Measurements from ENCODE around the gene CNTN6.

Gene CNTN6

GRCh38 chr3:1093217-1093616, 393 bp downstream of the CNTN6 start:
- Histone ChIP-seq H3K27me3 (ENCODE audit: insufficient read depth, low read depth) (no peaks in the 10 kb centered on the region), H3K36me3 (ENCODE audit: insufficient read depth) (no peaks in the 10 kb centered on the region), H3K79me2 (ENCODE audit: insufficient read depth, low read depth) (no peaks in the 10 kb centered on the region), H3K4me3 (IDR thresholded peaks at IDR 0.05; ENCODE audit: insufficient read depth, low read depth, low read length) (no peak overlapping the region), H3K4me2 (no peak overlapping the region), H3K4me1 (ENCODE audit: low read depth, poor library complexity, severe bottlenecking) (no peaks in the 10 kb centered on the region), H3K27ac (no peak overlapping the region), H4K20me1 (ENCODE audit: insufficient read depth) (no peaks in the 10 kb centered on the region), H3K9ac (no peak overlapping the region), H2AFZ (ENCODE audit: low read depth) (no peak overlapping the region)
- TF ChIP-seq CTCF (conservative IDR thresholded peaks at IDR 0.05; ENCODE audit: low read depth, low read length) = no peak

GRCh38 chr3:1103525-1103924, 10.7 kb downstream of the CNTN6 start:
- TF ChIP-seq CTCF (conservative IDR thresholded peaks at IDR 0.05; ENCODE audit: low read depth, low read length) = no peak
- Histone ChIP-seq H3K27ac (no peak overlapping the region), H3K9ac (no peak overlapping the region), H3K27me3 (ENCODE audit: insufficient read depth, low read depth) (no peaks in the 10 kb centered on the region), H3K36me3 (ENCODE audit: insufficient read depth) (no peaks in the 10 kb centered on the region), H3K4me3 (IDR thresholded peaks at IDR 0.05; ENCODE audit: insufficient read depth, low read depth, low read length) (no peak overlapping the region), H3K4me2 (no peak overlapping the region), H3K4me1 (ENCODE audit: low read depth, poor library complexity, severe bottlenecking) (no peaks in the 10 kb centered on the region), H2AFZ (ENCODE audit: low read depth) (no peak overlapping the region), H3K79me2 (ENCODE audit: insufficient read depth, low read depth) (no peaks in the 10 kb centered on the region), H4K20me1 (ENCODE audit: insufficient read depth) (no peaks in the 10 kb centered on the region)

- Histone ChIP-seq H3K4me3 (IDR thresholded peaks at IDR 0.05; ENCODE audit: insufficient read depth, low read depth, low read length) (no peak overlapping the region), H3K9ac (no peak overlapping the region), H3K27ac (no peak overlapping the region), H2AFZ (ENCODE audit: low read depth) (no peak overlapping the region), H4K20me1 (ENCODE audit: insufficient read depth) (no peaks in the 10 kb centered on the region), H3K4me1 (ENCODE audit: low read depth, poor library complexity, severe bottlenecking) (no peaks in the 10 kb centered on the region), H3K27me3 (ENCODE audit: insufficient read depth, low read depth) (no peaks in the 10 kb centered on the region), H3K36me3 (ENCODE audit: insufficient read depth) (no peaks in the 10 kb centered on the region), H3K79me2 (ENCODE audit: insufficient read depth, low read depth) (no peaks in the 10 kb centered on the region), H3K4me2 (no peak overlapping the region)
- no peak for TF ChIP-seq CTCF (conservative IDR thresholded peaks at IDR 0.05; ENCODE audit: low read depth, low read length)
Measured at GRCh38 chr3:1117843-1118473, 25.1 kb downstream of the CNTN6 start.

- H3K4me3 ChIP-seq (IDR thresholded peaks at IDR 0.05; ENCODE audit: insufficient read depth, low read depth, low read length) = no peak overlapping the region
- no peaks in the 10 kb centered on the region for H3K27me3 ChIP-seq (ENCODE audit: insufficient read depth, low read depth)
- no peak overlapping the region for H3K4me2 ChIP-seq
- no peaks in the 10 kb centered on the region for H3K36me3 ChIP-seq (ENCODE audit: insufficient read depth)
- H2AFZ ChIP-seq (ENCODE audit: low read depth) = no peak overlapping the region
- H3K4me1 ChIP-seq (ENCODE audit: low read depth, poor library complexity, severe bottlenecking) = no peaks in the 10 kb centered on the region
- TF ChIP-seq CTCF (conservative IDR thresholded peaks at IDR 0.05; ENCODE audit: low read depth, low read length) = no peak
- H4K20me1 ChIP-seq (ENCODE audit: insufficient read depth) = no peaks in the 10 kb centered on the region
- H3K27ac ChIP-seq = no peak overlapping the region
- H3K9ac ChIP-seq = no peak overlapping the region
- H3K79me2 ChIP-seq (ENCODE audit: insufficient read depth, low read depth) = no peaks in the 10 kb centered on the region
Measured at GRCh38 chr3:1131166-1131565, 38.3 kb downstream of the CNTN6 start.

Data from KMS-11 (cell line).